PC-3 (cell line): Measurements from ENCODE around the gene YWHAH. TPM values are rescaled to one million over a fixed set of nuclear protein-coding genes. Genes with fewer than 3 reads are reported as not detected.

ENCODE experiments used
- ATAC-seq: fragments of 200-7000 bp; cut with Tn5 transposase; 2 replicates; pipeline ENCODE4 v1.9.1; 2020; ENCODE audit warnings: mild to moderate bottlenecking, moderate library complexity
- BruUV-seq: library from RNA; stranded (reverse); fragments of 400-500 nt; replicated peaks from 2 replicates; lab custom pipeline; 2021; lab: Mats Ljungman, UMichigan
- CTCF ChIA-PET: fragments of 300-600 bp; sonication (Branson Sonifier 250); formaldehyde crosslinking; loops from one replicate; lab custom pipeline; 2022; ENCODE audit warnings: antibody characterized with exemption; lab: Charles Lee
- POLR2A ChIA-PET: fragments of 300-600 bp; sonication (Branson Sonifier 250); formaldehyde crosslinking; loops from one replicate; lab custom pipeline; 2022; ENCODE audit warnings: antibody characterized with exemption; ENCODE audit not compliant: unreplicated experiment; lab: Charles Lee
- DNase-seq: peaks from one replicate; pipeline ENCODE4 v3.0.0-alpha.2; 2015
- H2AFZ ChIP-seq: fragments of 300-600 bp; sonication (generic); 2 replicates; pipeline ENCODE4 v1.6.0; 2016; ENCODE audit warnings: antibody characterized with exemption, low read length
- H3F3A ChIP-seq: fragments of 300-600 bp; sonication (generic); one replicate; pipeline ENCODE4 v1.6.0; 2017; ENCODE audit warnings: antibody characterized with exemption, low read length, control low read depth, mild to moderate bottlenecking; ENCODE audit not compliant: unreplicated experiment
- H3K27ac ChIP-seq: fragments of 300-600 bp; sonication (generic); 2 replicates; pipeline ENCODE4 v1.5.1; 2016; ENCODE audit warnings: mild to moderate bottlenecking, low read length
- H3K27me3 ChIP-seq: fragments of 300-600 bp; sonication (generic); 2 replicates; pipeline ENCODE4 v1.6.1; 2016; ENCODE audit warnings: low read length, mixed read lengths
- H3K36me3 ChIP-seq: fragments of 300-600 bp; sonication (generic); 2 replicates; pipeline ENCODE4 v1.6.1; 2016; ENCODE audit warnings: low read depth, mixed run types, low read length, mixed read lengths
- H3K4me1 ChIP-seq: fragments of 300-600 bp; sonication (generic); 2 replicates; pipeline ENCODE4 v1.5.1; 2016; ENCODE audit warnings: low read length; ENCODE audit not compliant: insufficient read depth
- H3K4me2 ChIP-seq: fragments of 300-600 bp; sonication (generic); 2 replicates; pipeline ENCODE4 v1.6.0; 2016; ENCODE audit warnings: low read length
- H3K4me3 ChIP-seq: fragments of 300-600 bp; sonication (generic); 2 replicates; pipeline ENCODE4 v1.5.1; 2016; ENCODE audit warnings: mild to moderate bottlenecking, low read length, mixed read lengths
- H3K79me2 ChIP-seq: fragments of 300-600 bp; sonication (generic); 2 replicates; pipeline ENCODE4 v1.6.1; 2017; ENCODE audit warnings: low read length, mixed read lengths
- H3K9ac ChIP-seq: fragments of 300-600 bp; sonication (generic); 2 replicates; pipeline ENCODE4 v1.6.0; 2016; ENCODE audit warnings: mild to moderate bottlenecking, low read length
- H3K9me2 ChIP-seq: fragments of 300-600 bp; sonication (generic); replicated peaks from 2 replicates; pipeline ENCODE4 v1.6.1; 2016; ENCODE audit warnings: mixed run types, low read length, mixed read lengths
- H3K9me3 ChIP-seq: fragments of 300-600 bp; sonication (generic); 2 replicates; pipeline ENCODE4 v1.6.1; 2016; ENCODE audit warnings: low read length, mixed read lengths
- H4K20me1 ChIP-seq: fragments of 300-600 bp; sonication (generic); 2 replicates; pipeline ENCODE4 v1.6.1; 2016; ENCODE audit warnings: low read length, mixed read lengths
- EZH2 ChIP-seq: fragments of 300-600 bp; sonication (generic); IDR thresholded peaks from one replicate; pipeline ENCODE4 v1.6.1; 2017; ENCODE audit warnings: antibody characterized with exemption, mild to moderate bottlenecking, low read length; ENCODE audit not compliant: unreplicated experiment
- EZH2phosphoT487 ChIP-seq: fragments of 300-600 bp; sonication (generic); IDR thresholded peaks from 2 replicates; pipeline ENCODE4 v1.6.1; 2018; ENCODE audit warnings: mild to moderate bottlenecking, antibody characterized with exemption, low read length, borderline replicate concordance
- intact Hi-C: fragments of 100-400 bp; cut with micrococcal nuclease; formaldehyde crosslinking; loops from 2 replicates; pipeline ENCODE4 v1.9.0; 2023
- total RNA-seq: library from RNA; depleted of rRNA; stranded (reverse); fragments of >200 nt; gene quantifications from 2 replicates; pipeline ENCODE4 v1.2.3, GENCODE V29; 2014
- TF ChIP-seq, protein P1 (sequence below): fragments of 300-600 bp; sonication (generic); conservative IDR thresholded peaks from 2 replicates; pipeline ENCODE4 v1.5.1; 2017; ENCODE audit warnings: antibody characterized with exemption, low read depth, mild to moderate bottlenecking, low read length

Gene YWHAH
- total RNA-seq, 1 experiment from 2014 or later: 75.0 TPM

DNA sequence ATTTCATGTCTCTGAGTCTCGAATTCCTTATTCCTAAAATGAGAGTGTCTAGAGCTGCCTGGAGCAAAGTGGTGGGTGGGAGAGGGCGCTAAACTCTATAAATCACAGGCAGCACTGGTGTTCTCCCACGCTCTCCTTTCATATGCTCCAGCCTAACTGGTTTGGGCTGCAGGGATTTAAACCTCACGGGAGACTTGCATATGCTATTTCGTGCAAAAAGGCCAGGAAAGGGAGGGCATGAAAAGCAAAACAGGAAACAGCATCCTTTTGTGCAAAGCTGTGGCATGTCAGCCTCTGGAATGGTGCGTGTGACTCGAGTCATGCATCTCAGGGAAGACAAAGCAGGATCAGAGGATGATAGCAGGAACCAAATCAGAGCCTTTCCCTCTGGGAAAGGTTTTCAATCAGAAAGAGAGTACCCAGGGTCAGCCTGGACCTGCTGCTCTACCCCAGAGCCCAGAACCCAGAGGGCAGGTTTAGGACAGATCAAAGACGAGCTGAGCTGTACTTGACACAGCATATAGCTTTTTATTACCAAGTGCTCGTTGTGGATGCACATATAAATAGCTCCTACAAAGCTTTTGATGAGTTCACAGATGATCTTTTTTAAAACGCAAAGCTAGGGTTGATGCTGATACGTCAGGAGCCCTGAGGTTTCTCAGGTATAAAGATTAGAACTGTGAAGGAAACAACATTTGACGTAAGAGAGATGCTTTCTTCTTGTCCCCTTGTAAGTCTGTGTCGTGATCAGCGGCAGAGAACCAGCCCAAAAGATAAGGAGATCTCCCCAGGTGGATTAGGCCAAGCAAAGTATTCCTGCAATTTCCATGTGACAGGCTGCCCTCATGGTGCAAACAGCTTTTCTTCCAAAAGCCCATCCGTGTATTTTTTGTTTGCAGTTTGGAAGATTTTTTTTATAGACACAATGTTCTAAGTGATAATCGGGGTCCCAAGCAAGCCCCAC, 46.2 kb upstream of the YWHAH start:
- H3K27me3 ChIP-seq: no peaks in the 10 kb centered on the region
- ATAC-seq (no peak), DNase-seq (no peak)
- H3K79me2 ChIP-seq: no peaks in the 10 kb centered on the region
- intact Hi-C loops: no loop called here
- H3K4me1 ChIP-seq: no peaks in the 10 kb centered on the region
- H2AFZ ChIP-seq: no peak overlapping the region
- H4K20me1 ChIP-seq: no peaks in the 10 kb centered on the region
- TF ChIP-seq EZH2: no peak
- TF ChIP-seq, protein P1, sequence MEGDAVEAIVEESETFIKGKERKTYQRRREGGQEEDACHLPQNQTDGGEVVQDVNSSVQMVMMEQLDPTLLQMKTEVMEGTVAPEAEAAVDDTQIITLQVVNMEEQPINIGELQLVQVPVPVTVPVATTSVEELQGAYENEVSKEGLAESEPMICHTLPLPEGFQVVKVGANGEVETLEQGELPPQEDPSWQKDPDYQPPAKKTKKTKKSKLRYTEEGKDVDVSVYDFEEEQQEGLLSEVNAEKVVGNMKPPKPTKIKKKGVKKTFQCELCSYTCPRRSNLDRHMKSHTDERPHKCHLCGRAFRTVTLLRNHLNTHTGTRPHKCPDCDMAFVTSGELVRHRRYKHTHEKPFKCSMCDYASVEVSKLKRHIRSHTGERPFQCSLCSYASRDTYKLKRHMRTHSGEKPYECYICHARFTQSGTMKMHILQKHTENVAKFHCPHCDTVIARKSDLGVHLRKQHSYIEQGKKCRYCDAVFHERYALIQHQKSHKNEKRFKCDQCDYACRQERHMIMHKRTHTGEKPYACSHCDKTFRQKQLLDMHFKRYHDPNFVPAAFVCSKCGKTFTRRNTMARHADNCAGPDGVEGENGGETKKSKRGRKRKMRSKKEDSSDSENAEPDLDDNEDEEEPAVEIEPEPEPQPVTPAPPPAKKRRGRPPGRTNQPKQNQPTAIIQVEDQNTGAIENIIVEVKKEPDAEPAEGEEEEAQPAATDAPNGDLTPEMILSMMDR: no peak
- TF ChIP-seq EZH2phosphoT487: no peak
- H3F3A ChIP-seq: no peaks in the 10 kb centered on the region
- no peaks in the 10 kb centered on the region for H3K9me2 ChIP-seq
- BruUV-seq: no TSS peak
- ChIA-PET POLR2A (no interaction called here), CTCF (no interaction called here)
- no peak overlapping the region for H3K4me3 ChIP-seq
- no peaks in the 10 kb centered on the region for H3K36me3 ChIP-seq
- H3K9me3 ChIP-seq: no peaks in the 10 kb centered on the region
- H3K27ac ChIP-seq: no peak overlapping the region
- no peak overlapping the region for H3K9ac ChIP-seq
- no peak overlapping the region for H3K4me2 ChIP-seq

DNA sequence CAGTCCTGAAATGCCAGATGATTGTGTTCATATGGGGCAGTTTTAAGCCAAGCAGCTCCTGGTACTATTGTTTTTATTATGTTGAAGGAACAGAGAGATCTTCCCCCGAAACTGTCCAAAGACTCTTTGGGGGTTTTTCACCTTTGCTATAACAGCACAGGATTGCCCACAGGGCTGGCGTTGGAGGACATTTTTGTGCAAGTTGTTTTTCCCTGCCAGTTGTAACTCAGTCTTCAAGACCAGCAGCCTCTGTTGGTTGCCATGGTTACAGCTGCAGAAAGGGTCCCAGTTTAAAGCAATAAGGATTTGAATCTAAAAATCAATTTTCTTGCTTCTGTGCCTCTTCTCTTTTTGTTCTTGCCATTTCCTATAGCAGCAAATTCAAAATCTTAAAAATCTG, 45.4 kb upstream of the YWHAH start:
- intact Hi-C loops: no loop called here
- Histone ChIP-seq H3K4me1 (no peaks in the 10 kb centered on the region), H3K9ac (no peak overlapping the region), H3K79me2 (no peaks in the 10 kb centered on the region), H3K4me2 (no peak overlapping the region), H3K27ac (no peak overlapping the region), H3K27me3 (no peaks in the 10 kb centered on the region), H4K20me1 (no peaks in the 10 kb centered on the region), H3K9me2 (no peaks in the 10 kb centered on the region), H2AFZ (no peak overlapping the region), H3K4me3 (no peak overlapping the region), H3K9me3 (no peaks in the 10 kb centered on the region), H3F3A (no peaks in the 10 kb centered on the region), H3K36me3 (no peaks in the 10 kb centered on the region)
- TF ChIP-seq EZH2phosphoT487 (no peak), EZH2 (no peak)
- TF ChIP-seq, protein P1: no peak
- ATAC-seq: no peak
- BruUV-seq: no TSS peak
- CTCF ChIA-PET: no interaction called here
- POLR2A ChIA-PET: no interaction called here
- no peak for DNase-seq

DNA sequence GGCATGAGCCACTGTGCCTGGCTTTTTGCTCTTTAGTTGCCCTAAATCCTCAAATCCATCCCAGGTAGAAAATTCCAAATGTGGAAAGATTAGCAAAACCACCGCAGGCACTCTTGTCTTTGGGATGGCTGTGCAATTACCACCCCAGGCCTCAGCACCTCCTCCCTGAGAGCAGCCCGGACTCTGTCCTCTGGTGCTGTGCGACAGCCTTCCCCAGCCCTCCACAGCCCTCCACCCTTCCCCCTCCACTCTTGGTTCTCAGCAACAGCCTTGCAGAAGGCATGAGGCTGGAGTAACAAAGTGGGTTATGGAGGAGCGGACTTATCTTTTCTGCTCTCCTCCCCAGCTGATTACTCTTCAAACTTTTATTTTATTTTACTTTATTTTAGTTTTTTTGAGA, 44.7 kb upstream of the YWHAH start:
- Histone ChIP-seq H3K4me3 (no peak overlapping the region), H3K27ac (no peak overlapping the region), H3F3A (no peaks in the 10 kb centered on the region), H3K36me3 (no peaks in the 10 kb centered on the region), H3K9me3 (no peaks in the 10 kb centered on the region), H3K4me2 (no peak overlapping the region), H3K27me3 (no peaks in the 10 kb centered on the region), H3K4me1 (no peaks in the 10 kb centered on the region), H3K79me2 (no peaks in the 10 kb centered on the region), H3K9ac (no peak overlapping the region), H4K20me1 (no peaks in the 10 kb centered on the region), H3K9me2 (no peaks in the 10 kb centered on the region), H2AFZ (no peak overlapping the region)
- DNase-seq: no peak
- ATAC-seq: no peak
- ChIA-PET CTCF (no interaction called here), POLR2A (no interaction called here)
- TF ChIP-seq EZH2: no peak
- no peak for TF ChIP-seq EZH2phosphoT487
- TF ChIP-seq, protein P1: no peak
- no TSS peak for BruUV-seq
- intact Hi-C loops: no loop called here
